Activated T-cell treated with anti-CD3 and anti-CD28 coated beads for 4 hours (primary cell): ENCODE results near the gene CFAP74.

Experiments
- DNase-seq: peaks from one replicate; pipeline ENCODE4 v3.0.0-alpha.2; 2020

Gene CFAP74

DNA sequence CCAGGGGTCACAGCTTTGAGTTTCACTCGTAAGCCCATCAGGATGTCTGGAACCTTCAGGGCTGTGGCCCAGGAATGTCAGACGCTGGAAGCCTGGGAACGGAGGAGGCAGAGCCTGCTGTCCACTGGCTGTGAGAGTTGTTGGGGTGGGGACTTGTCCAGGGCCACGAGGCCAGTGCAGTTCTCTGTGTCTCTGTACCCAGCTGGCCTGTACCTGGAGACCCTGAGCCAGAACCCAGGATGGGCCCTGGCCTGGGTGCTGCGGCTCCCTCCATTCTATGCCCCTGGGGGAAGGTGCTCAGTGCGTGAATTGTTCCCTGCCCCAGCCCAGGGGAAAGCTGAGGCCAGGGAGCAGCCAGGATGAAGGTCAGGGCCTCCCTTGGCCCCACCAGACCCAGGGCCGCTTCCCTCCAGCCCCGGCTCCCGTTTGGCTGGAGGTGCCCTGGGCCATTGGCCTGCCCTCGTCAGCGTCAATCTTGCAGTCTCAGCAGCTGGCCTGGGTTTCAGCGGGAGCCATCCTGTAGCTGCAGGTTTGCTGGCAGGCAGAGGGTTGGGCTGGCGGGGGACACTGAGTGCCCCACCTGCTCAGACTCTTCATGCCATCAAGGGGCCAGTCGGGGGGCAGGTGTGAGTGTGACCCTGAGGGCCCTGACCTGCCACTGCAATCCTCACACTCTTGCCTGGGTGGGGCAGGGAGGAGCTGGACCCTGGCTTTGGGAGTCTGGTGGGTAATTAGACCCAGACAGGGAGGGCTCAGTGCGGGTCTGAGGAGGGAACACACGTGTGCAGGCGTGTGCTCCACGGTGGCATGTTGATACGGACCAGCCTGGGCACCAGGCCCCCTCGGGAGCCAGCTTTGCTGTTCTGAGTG, 89.2 kb downstream of the CFAP74 start:
- DNase-seq: no peak

- no peak for DNase-seq
These were observed 92.1 kb downstream of the CFAP74 start for GRCh38 chr1:1911350-1912041.

DNA sequence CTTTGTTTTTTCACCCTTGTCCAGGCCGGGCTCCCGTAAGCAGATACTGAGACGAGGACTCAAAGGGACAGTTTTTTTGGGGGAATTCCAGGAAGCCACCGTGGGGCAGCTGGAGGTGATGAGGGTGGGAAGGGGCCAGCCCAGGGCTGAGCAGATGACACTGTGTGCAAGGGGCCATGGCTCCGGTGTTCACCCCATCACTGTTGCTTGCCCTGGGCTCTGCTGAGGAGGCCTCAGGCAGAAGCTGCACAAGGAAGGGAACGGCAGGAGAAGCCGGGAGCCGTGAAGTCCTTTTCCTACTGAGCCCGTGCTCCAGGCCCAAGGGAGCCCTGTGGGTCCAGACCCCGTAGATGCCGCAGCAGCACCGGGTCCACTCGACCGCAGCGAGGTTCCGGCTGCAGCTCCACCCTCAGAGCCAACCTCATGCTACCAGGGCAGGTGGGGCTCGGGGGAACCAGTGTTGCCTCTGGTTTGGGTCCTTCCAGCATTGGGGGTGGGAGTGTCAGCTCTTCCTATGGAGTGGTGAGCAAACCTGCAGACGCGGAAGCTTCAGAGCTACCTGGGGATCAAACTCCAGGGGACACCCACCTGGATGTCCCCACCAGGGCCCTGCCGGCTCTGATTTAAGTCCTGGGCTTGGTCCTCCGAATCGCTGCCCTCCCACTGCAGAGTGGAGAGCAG, 92.8 kb downstream of the CFAP74 start:
- DNase-seq: no peak

- DNase-seq: no peak
These were observed 93.5 kb downstream of the CFAP74 start for GRCh38 chr1:1910033-1910465.

- DNase-seq: no peak
These were observed 95.1 kb downstream of the CFAP74 start for GRCh38 chr1:1908506-1908791.

DNA sequence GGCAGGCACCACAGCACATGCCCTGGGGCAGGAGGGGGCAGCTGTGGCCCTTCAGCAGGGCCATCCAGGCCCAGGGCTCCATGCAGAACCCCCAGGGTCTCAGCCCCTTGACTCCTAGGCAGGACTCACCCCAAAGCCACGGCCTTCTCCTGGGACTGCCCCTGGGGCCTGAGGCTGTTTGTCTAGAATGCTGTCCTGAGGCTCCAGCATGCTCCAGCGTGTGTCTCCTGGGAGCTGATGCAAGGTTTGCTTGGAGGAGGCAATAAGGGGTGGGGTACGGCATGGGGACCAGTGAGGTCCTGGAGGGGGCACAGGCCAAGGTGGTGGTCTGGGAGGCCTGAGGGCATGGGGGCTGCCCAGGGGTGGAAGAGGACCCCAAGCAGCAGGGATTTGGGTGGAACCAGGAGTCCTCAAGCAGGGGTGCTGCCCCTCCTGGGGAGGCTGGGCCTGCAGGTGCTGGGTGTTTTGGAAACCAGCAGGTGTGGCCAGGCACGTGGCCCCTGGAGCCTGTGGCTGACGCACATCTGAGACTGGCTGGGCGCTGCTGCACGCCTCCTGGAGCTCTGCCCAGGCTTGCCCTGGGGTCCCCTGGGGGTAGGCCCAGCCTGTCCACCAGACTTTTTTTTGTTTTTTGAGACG, 96.4 kb downstream of the CFAP74 start:
- no peak for DNase-seq

DNA sequence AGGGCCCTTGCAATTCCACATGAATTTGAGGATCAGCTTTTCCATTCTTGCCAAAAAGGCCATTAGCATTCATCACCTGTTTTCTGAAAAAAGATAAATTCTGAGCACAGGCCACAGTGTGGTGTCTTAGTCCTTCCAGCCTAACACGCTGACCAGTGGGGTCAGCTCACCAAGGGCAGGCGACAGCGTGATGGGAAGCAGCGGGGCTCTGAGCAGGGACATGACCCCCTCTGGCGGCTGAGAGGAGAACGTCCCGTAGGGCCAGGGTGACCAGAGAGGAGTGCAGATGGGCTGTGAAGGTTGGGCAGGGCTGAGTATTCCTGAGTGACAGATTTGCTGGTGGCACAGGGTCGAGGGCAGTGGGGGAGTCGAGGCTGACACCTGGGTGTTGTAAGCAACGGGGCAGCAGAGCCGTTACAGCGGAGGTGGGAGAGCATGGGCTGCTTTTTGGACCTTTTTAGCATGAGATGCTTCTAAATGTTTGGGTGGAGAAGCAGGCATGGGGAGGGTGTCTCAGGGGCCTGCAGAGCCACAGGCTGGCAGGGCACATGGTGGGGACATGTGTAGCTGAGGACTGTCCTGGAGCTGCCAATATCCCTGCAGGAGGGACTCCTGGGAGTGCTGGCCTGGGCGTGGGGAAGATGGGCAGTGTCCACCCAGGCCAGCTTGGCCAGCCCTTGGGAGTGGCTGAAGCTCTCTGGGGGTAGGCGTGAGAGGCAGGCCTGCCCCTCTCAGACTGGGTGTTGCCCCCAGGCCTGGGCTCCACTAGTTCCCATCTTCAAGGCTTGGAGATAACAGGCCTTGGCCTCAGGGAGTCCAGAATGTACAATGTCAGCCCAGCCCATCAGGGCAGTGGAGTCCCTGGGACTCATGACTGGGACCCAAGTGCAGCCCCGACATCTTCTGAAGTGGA, 97.1 kb downstream of the CFAP74 start:
- DNase-seq: peak; percentile 54

DNA sequence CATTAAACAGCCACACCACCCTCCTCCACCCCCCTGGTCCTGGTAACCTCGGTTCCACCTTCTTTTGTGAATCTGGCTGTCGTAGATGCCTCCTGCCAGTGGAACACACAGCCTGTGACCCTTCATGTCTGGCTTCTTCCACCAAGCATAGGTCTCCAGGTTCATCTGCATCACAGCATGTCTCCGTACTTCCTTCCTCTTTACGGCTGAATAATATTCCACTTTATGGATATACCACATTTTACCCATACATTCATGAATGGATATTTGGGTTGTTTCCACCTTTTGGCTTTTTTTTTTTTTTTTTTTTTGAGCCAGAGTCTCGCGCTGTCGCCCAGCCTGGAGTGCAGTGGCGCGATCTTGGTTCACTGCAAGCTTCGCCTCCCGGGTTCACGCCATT, 100.4 kb downstream of the CFAP74 start:
- DNase-seq: no peak

GRCh38 chr1:1901641-1902294, 101.8 kb downstream of the CFAP74 start:
- DNase-seq: no peak

DNA sequence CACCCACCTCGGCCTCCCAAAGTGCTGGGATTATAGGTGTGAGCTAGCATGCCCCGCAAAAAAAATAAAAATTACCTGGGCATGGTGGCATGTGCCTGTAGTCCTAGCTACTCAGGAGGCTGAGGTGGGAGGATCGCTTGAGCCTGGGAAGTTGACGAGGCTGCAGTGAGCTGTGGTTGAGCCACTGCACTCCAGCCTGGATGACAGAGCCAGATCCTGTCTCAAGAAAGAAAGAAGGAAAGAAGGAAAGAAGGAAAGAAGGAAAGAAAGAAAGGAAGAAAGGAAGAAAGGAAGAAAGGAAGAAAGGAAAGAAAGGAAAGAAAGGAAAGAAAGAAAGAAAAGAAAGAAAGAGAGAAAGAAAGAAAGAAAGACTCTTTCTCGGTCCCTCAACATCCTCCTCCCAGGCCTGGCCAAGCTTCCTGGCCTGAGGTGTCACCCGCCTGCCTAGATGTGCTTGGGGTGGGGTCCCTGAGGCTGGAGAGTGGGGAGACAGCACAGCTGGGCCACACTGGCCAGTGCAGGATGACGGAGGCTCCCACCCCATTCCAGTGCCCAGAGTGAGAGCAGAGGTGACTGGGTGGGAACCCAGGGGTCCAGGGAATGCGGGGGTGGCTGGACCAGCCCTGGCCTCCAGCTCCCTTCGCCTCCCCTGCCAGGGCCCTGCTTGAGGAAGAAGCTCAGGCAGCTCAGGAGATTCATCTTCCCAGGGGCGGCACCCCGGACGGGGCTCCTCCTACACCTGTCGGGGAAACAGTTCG, 102.5 kb downstream of the CFAP74 start:
- no peak for DNase-seq

GRCh38 chr1:1899967-1900327, 103.6 kb downstream of the CFAP74 start:
- no peak for DNase-seq

DNA sequence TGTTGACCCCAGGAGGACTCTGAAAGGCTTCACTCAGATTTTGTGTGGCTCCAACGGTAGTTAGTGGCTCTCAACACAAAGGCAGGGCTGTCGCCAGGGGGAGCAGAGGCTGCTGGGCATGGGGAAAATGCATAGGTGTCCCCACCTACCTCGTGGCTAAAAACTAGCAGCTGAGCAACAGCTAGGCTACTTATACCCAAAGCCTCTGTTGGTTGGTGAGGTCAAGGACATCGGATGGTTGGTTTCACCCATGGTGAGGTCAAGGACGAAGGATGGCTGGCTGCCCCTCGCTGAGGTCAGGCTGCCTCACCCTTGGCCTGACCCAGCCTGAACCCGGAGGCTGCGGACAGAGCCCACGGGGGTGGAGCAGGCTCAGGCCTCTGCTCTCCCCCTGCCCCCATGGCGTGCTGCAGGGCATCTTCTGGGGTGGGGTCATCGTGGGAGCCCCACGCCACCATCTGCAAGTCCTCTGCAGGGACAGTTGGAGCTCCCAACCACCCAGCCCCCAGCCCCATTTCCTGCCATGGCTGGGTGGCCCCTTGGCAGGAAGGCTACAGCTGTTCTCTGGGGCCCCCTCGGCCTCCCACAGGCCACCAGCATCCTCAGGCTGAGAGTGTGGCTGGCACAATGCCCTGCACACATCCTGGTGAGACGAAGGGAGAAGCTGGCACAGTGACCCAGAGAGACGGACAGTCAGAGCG, 104.2 kb downstream of the CFAP74 start:
- no peak for DNase-seq

DNA sequence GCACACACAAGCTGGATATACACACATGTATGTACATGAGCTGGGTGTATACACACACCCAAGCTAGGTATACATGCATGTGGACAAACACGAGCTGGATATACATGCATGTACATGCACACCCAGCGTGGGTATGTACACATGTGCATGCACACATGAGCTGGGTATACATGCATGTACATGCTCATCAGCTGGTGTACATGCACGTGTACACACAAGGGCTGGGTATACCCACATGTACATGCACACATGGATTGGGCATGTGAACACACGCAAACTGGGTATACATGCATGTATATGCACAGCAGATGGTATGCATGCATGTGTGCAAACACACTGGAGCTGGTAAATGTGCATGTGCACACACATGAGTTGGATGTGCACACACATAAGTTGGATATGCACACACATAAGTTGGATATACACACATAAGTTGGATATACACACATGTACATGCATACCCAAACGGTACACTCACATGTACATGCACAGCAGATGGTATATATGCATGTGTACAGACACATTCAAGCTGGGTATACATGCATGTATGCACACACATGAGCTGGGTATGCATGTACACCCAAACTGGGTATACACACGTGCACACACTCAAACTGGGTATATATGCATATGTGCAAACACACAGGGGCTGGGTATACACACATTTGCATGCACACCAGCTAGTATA, 105.2 kb downstream of the CFAP74 start:
- DNase-seq: no peak

- no peak for DNase-seq
These were observed 107.9 kb downstream of the CFAP74 start for GRCh38 chr1:1895456-1896336.

DNA sequence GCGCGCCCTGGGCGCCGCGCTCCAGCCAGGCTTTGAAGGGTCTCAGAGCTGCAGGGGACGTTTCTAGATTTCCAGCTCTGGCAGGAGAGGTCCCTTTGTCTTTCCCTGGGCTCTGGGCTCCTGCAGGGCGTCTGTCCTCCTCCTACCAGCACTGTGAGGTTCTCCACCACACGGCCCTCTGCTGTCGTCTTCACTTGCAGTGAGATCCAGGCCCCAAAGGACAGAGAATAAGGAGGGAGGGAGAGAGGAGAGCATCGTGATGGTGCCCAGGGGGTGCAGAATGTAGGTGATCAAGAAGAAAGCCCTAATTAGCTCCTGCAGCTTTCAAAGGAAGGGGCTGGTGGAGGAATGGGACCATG, 108.5 kb downstream of the CFAP74 start:
- DNase-seq: no peak

- no peak for DNase-seq
These were observed 109.1 kb downstream of the CFAP74 start for GRCh38 chr1:1894354-1895059.

- no peak for DNase-seq
These were observed 109.6 kb downstream of the CFAP74 start for GRCh38 chr1:1893997-1894353.

- DNase-seq: no peak
These were observed 110.1 kb downstream of the CFAP74 start for GRCh38 chr1:1893291-1893985.
